Brain pericyte (primary cell): ENCODE results near the gene VANGL2.

ENCODE experiments used
- DNase-seq: peaks from one replicate; pipeline ENCODE4 v3.0.0-alpha.2; 2012; ENCODE audit warnings: low read depth, low spot score

VANGL2 gene

GRCh38 chr1:160405331-160405877 is 5.0 kb downstream of the VANGL2 start:
- no peak for DNase-seq

GRCh38 chr1:160406131-160406968 is 6.0 kb downstream of the VANGL2 start:
- DNase-seq: no peak

- DNase-seq: no peak
Observed at GRCh38 chr1:160407839-160408801, 7.8 kb downstream of the VANGL2 start.

GRCh38 chr1:160408864-160409263 is 8.5 kb downstream of the VANGL2 start:
- no peak for DNase-seq

- DNase-seq: no peak
Observed at GRCh38 chr1:160409486-160409885, 9.1 kb downstream of the VANGL2 start.

- DNase-seq: no peak
Observed at GRCh38 chr1:160410406-160411005, 10.1 kb downstream of the VANGL2 start.

GRCh38 chr1:160411271-160412027 is 11.1 kb downstream of the VANGL2 start:
- no peak for DNase-seq

- no peak for DNase-seq
Observed at GRCh38 chr1:160412028-160412362, 11.6 kb downstream of the VANGL2 start.

GRCh38 chr1:160413716-160414115 is 13.4 kb downstream of the VANGL2 start:
- no peak for DNase-seq

GRCh38 chr1:160414881-160415280 is 14.5 kb downstream of the VANGL2 start:
- no peak for DNase-seq

GRCh38 chr1:160415696-160416290 is 15.4 kb downstream of the VANGL2 start:
- no peak for DNase-seq

GRCh38 chr1:160416369-160416768 is 16.0 kb downstream of the VANGL2 start:
- DNase-seq: no peak

GRCh38 chr1:160418483-160418882 is 18.1 kb downstream of the VANGL2 start:
- DNase-seq: no peak

- DNase-seq: no peak
Observed at GRCh38 chr1:160419150-160419837, 18.9 kb downstream of the VANGL2 start.

- DNase-seq: no peak
Observed at GRCh38 chr1:160419838-160420169, 19.4 kb downstream of the VANGL2 start.

- no peak for DNase-seq
Observed at GRCh38 chr1:160420881-160421842, 20.8 kb downstream of the VANGL2 start.

- DNase-seq: no peak
Observed at GRCh38 chr1:160421881-160422280, 21.5 kb downstream of the VANGL2 start.

- DNase-seq: no peak
Observed at GRCh38 chr1:160423966-160424365, 23.6 kb downstream of the VANGL2 start.

- DNase-seq: no peak
Observed at GRCh38 chr1:160425847-160426246, 25.5 kb downstream of the VANGL2 start.
